Neural crest cell (in vitro differentiated cells): Measurements from ENCODE around the gene DUSP16. TPM values are rescaled to one million over a fixed set of nuclear protein-coding genes. Genes with fewer than 3 reads are reported as not detected.

ENCODE experiments used
- DNase-seq: peaks from one replicate; pipeline ENCODE4 v3.0.0; 2021; ENCODE audit warnings: low read depth, mixed read lengths, low spot score
- H3K27ac Mint-ChIP-seq: one replicate; pipeline ENCODE4 v1.8.0; 2021; ENCODE audit warnings: mild to moderate bottlenecking, mixed read lengths; ENCODE audit not compliant: unreplicated experiment
- H3K27me3 Mint-ChIP-seq: 2 replicates; pipeline ENCODE4 v1.8.0; 2021; ENCODE audit warnings: low read depth, mild to moderate bottlenecking, mixed read lengths
- H3K36me3 Mint-ChIP-seq: 2 replicates; pipeline ENCODE4 v1.8.0; 2021; ENCODE audit warnings: low read depth, mild to moderate bottlenecking, mixed read lengths
- H3K4me1 Mint-ChIP-seq: 2 replicates; pipeline ENCODE4 v1.8.0; 2021; ENCODE audit warnings: mixed read lengths
- H3K4me3 Mint-ChIP-seq: one replicate; pipeline ENCODE4 v1.8.0; 2021; ENCODE audit warnings: mild to moderate bottlenecking, mixed read lengths
- H3K9me3 Mint-ChIP-seq: 2 replicates; pipeline ENCODE4 v1.8.0; 2021; ENCODE audit warnings: mixed read lengths
- total RNA-seq: library from RNA; stranded (reverse); gene quantifications from 2 replicates; pipeline ENCODE4 v1.2.1, GENCODE V29; 2021
- TF ChIP-seq, protein P1 (sequence below): fragments of 200-600 bp; sonication (generic); conservative IDR thresholded peaks from 2 replicates; pipeline ENCODE4 v1.5.0; 2021; ENCODE audit warnings: antibody characterized with exemption, mild to moderate bottlenecking

DUSP16 gene
- total RNA-seq, 1 donor from 2014 or later, result 30.8 TPM

GRCh38 chr12:12495536-12495935 lies 67.1 kb downstream of the DUSP16 start:
- no peaks in the 10 kb centered on the region for H3K27me3 Mint-ChIP-seq
- peaks cover 3% of the 10 kb centered on the region for H3K36me3 Mint-ChIP-seq
- H3K4me1 Mint-ChIP-seq, result peaks cover 4% of the 10 kb centered on the region
- no peak overlapping the region for H3K27ac Mint-ChIP-seq
- H3K9me3 Mint-ChIP-seq, result no peaks in the 10 kb centered on the region
- DNase-seq, result no peak
- TF ChIP-seq, protein P1, sequence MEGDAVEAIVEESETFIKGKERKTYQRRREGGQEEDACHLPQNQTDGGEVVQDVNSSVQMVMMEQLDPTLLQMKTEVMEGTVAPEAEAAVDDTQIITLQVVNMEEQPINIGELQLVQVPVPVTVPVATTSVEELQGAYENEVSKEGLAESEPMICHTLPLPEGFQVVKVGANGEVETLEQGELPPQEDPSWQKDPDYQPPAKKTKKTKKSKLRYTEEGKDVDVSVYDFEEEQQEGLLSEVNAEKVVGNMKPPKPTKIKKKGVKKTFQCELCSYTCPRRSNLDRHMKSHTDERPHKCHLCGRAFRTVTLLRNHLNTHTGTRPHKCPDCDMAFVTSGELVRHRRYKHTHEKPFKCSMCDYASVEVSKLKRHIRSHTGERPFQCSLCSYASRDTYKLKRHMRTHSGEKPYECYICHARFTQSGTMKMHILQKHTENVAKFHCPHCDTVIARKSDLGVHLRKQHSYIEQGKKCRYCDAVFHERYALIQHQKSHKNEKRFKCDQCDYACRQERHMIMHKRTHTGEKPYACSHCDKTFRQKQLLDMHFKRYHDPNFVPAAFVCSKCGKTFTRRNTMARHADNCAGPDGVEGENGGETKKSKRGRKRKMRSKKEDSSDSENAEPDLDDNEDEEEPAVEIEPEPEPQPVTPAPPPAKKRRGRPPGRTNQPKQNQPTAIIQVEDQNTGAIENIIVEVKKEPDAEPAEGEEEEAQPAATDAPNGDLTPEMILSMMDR, result no peak
- H3K4me3 Mint-ChIP-seq, result no peak overlapping the region

DNA sequence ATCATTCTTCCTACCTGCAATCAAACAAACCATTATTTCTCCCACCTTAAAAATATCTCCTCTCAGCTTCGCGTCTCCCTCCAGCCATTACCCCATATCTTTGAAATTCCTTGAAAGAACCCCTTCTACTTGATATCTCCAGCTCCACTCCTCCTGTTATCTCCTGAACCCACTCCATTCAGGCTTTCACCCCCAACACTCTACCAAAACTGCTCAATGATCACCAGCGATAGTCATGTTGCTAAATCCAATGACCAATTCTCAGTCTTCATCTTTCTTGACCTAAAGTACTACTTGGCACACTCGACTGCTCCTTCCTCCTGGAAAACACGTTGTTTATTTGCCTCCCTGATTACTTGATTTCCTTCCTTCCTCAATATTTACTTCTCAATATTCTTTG lies 70.1 kb downstream of the DUSP16 start:
- peaks cover 4% of the 10 kb centered on the region for H3K36me3 Mint-ChIP-seq
- H3K27me3 Mint-ChIP-seq, result no peaks in the 10 kb centered on the region
- no peaks in the 10 kb centered on the region for H3K9me3 Mint-ChIP-seq
- no peak overlapping the region for H3K4me3 Mint-ChIP-seq
- TF ChIP-seq, protein P1, result no peak
- no peak overlapping the region for H3K27ac Mint-ChIP-seq
- no peaks in the 10 kb centered on the region for H3K4me1 Mint-ChIP-seq
- DNase-seq, result no peak

DNA sequence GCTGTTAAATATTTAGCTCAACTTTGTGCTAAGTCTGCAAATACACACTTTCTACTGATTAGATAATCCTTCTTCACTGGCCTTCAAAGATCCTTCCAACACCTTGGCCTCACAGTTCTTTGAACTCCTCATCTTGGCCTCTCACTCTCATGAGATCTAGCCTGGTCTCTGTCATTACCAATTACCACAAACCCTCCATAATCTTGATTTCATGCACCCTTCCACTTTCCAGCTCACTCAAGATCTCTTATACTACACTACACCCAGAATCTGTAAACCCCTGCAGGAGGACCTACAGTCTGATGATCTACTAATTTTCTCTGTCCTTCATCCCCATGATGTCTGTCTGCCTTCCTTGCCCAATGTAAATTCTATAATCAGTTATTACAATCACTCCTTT lies 71.1 kb downstream of the DUSP16 start:
- TF ChIP-seq, protein P1, result no peak
- DNase-seq, result no peak
- H3K36me3 Mint-ChIP-seq, result peaks cover 4% of the 10 kb centered on the region
- H3K9me3 Mint-ChIP-seq, result no peaks in the 10 kb centered on the region
- no peak overlapping the region for H3K27ac Mint-ChIP-seq
- H3K27me3 Mint-ChIP-seq, result no peaks in the 10 kb centered on the region
- H3K4me3 Mint-ChIP-seq, result no peak overlapping the region
- H3K4me1 Mint-ChIP-seq, result no peaks in the 10 kb centered on the region

- TF ChIP-seq, protein P1, result no peak
- Mint-ChIP-seq H3K36me3 (peaks cover 4% of the 10 kb centered on the region), H3K27ac (no peak overlapping the region), H3K4me1 (no peaks in the 10 kb centered on the region), H3K4me3 (no peak overlapping the region), H3K9me3 (no peaks in the 10 kb centered on the region), H3K27me3 (no peaks in the 10 kb centered on the region)
- no peak for DNase-seq
Measured at GRCh38 chr12:12488823-12489550, 73.7 kb downstream of the DUSP16 start.

DNA sequence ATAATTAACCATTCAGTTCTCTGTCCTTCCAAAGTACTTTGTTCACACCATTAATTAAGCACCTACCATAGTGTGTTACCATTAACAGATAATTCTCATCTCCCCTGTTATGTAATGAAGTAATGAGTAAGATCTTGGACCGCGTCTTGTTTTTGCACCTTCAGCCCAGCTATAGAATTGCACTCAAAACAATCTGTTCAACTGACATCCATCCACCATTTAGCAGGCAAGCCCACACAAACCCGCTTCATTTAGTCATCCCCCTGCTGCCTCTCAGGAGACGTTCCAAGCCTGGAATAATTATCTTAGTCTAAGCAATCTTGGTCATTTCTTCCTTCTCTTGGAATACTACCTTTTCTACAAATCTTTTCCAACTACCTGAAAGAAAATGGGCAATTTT lies 74.4 kb downstream of the DUSP16 start:
- Mint-ChIP-seq H3K27me3 (no peaks in the 10 kb centered on the region), H3K4me3 (no peak overlapping the region), H3K36me3 (peaks cover 7% of the 10 kb centered on the region), H3K27ac (no peak overlapping the region), H3K9me3 (no peaks in the 10 kb centered on the region), H3K4me1 (no peaks in the 10 kb centered on the region)
- TF ChIP-seq, protein P1, result no peak
- no peak for DNase-seq
